Stimulated activated CD8-positive, alpha-beta memory T cell treated with anti-CD3 and anti-CD28 coated beads, Interleukin-7, amount 100 ng/mL, for 4 hours (primary cell): ENCODE data around the gene SUN5.

Source experiments
- DNase-seq, 2 donors: peaks; one replicate each; pipeline ENCODE4 v3.0.0-alpha.2; 2020; ENCODE audit warnings: low read depth in 2 of 2

Gene SUN5

DNA sequence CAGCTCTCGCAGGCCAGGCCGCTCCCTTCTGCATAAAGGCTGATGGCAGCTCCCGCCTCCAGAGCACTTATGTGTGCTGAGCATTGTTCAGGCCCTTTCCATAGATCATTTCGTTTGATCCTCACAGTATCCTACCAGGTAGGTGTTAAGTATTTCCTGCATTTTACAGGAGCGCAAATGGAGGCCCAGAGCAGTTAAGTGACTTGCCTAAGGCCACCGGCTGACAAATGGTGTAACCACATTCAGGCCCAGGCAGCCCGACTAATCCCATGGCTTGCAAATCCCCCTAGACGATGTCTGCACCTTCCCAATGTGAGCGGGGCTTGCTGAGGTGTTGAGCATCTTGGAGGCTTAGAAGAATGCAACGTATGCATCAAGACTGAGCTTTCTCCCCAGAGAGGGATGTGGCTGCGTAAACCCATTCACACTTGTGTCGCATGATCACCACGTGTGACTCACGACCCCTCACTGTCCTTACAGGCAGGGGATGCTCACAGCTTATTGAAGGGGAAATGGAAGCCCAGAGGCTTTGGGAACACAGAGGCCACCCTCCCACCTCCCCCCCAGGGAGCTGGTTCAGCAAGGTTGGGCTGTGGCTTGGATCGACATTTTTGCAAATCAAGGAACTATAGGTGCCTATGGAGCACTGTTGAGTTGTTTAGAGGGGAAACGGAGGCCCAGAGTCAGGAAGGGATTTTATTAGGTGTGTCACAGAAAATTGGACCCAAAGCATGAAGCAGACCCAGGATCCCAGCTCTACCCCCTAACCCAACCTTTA, 10.3 kb upstream of the SUN5 start:
- DNase-seq = no peak

GRCh38 chr20:33013701-33014326, 9.6 kb upstream of the SUN5 start:
- DNase-seq = no peak

- no peak for DNase-seq
Observed at GRCh38 chr20:33012327-33013189, 8.3 kb upstream of the SUN5 start.

DNA sequence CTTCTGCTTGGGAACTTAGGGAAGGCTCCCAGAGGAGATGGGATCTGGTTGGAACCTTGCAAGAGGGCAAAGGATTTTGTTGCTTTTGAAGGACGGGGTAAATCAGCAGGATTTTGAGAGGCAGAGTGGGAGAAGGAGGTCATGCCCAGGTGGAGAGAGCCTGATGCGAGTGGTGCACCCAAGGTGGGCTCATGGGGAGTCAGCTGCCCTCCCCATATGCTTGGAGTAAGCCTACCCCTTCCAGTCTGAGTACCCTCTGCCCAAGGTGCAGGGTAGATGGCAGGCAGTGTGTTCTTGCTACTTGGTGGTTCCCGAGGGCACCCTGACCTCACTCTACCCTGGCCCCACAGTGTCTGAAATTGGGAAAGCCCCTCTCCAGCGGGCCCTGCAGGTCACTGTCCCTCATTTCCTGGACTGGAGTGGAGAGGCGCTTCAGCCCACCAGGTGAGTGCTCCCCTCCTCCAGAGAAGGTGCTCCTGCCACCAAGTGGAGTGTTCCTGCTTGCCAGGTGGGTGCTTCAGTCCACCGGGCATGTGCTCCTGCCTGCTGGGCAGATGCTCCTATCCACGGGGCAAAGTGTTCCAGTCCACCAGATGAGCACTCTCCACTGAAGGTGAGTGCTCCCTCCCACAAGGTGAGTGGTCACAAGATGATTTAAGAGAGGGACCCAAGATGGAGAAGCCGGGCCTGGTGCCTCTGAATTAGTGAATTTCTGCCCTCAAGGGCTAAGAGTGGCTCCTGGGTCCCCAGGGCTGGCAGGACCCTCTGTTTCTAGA, 6.6 kb upstream of the SUN5 start:
- DNase-seq = no peak

GRCh38 chr20:33010133-33010504, 5.9 kb upstream of the SUN5 start:
- no peak for DNase-seq

GRCh38 chr20:33009214-33010132, 5.2 kb upstream of the SUN5 start:
- DNase-seq = no peak

DNA sequence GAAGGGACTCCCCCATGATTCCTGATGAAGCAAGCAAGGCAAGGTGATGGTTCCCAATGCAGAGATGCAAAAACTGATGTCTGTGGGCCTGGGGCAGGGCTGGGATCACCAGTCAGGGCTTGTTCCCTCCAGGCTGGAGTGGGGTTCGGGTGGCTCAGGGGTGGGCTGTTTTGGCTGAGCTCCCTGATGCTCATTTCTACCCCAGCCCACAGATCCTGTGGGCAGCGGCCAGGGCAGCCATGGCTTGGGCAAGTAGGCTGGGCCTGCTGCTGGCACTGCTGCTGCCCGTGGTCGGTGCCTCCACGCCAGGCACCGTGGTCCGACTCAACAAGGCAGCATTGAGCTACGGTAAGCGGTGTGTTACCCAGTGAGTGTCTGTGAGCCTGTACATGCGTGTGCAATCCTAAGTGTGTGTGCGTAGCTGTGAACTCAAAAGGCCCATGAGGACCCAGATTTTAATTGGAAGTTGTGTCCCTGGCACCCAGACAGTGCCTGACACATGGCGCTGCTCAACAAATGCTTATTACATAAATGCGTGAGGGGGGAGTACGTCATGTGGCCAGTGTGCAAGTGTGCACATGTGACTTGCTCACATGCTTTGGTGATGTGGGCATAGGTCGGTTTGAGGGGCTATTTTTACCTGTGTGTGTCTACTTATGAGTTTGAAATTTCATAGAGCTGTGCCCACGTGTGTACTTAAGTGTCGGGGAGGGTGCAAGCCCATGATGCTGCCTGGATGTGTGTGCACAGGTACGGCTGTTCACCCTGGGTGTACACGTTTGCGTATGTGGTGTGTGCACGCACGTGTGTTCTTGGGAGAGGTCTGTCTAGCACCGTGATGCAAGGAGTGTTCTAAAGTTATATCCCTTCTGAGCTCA, 4.3 kb upstream of the SUN5 start:
- no peak for DNase-seq

DNA sequence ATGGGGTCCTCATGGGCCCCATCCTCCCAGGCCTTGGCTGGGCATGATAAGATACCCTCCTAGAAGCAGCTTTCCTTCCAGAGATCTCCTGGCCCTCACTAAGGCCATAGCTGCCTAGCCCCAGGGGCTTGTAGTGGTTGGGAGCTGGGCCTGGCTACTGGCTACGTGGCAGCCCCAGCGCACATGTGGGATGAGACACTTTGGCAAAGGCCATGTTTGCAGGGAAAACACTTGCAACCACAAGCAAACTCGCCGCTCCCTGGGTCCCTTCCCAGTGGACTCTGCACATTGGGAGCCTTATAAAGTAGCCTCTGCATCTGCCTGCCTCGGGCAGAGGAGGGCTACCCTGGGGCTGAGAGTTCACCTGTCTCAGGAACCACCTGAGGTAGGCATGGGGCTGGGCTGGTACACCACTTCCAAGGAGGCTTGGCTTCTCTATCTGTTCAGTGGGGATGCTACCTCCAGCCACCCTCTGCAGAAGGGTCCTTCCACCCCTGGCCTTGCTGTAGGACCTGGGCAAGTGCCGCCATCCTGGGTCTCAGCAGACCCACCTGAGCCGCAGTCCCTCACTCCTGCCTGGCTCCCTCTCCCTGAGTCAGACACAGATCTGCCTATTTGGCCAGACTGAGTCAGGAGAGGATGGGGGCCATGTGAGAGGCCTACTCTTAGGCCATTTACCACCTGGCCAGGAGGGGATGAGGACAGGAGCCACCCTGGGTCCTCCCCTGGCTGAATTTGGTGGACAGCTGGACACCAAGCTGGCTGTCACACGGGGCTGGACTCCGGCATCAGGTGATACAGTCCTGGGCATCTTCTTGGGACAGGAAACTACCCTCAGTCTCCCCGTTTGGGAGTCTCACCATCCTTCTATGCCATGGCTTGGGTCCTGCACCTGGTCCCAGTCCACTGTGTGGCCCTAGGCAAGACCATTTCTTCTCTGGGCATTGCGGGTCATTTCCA, 3.4 kb upstream of the SUN5 start, which contains the start of gene BPIFB2:
TSS of gene BPIFB2 (plus strand) at position 329 of the 960 bp plus-strand sequence. CDS start 871 bp downstream, outside the sequence.
- DNase-seq = no peak

DNA sequence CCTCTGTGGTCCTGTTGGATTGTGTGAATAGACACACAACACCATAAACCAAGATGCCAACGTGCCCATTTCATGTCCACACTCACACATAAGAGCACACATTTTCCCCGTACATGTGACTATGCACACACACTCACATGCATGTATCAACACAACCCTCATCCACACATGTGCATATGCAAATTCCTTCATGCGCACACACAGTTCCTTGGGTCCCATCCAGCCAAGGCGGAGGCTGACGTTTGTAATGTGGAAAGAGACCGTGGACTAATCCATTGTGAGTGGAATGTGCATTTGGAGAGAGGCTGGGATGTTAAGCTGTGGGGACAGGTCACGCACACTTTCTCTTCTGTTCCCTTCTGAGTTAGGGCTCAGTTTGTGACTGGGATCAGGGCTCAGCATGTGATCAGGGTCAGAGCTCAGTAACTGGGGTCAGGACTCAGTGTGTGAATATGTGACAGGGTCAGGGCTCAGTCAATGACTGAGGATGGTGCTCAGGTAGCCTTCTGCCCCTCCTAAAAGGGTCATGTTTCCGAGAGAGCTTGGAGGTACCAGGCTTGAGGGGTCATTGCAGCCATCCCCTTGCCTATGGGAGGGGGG, 2.6 kb upstream of the SUN5 start:
- no peak for DNase-seq

GRCh38 chr20:33005908-33006775, 1.9 kb upstream of the SUN5 start:
- no peak for DNase-seq

DNA sequence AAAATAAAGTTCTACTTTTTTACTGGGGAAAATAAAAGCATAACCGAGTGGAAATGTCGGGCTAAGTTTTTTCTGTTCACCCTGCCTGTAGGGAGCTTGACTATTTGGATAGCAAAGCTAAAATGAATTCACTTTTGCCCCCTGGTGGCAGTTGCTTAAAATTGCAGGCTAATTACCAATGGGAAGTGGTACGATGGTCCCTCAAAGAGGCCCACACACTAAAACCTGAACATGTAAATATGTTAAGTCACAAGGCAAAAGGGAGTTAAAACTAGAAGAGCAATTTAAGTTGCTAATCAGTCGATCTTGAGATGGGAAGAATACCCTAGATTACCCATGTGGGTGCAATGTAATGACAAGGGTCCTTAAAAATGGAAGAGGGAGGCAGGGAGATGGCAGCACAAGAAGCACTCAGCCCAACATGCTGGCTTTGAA, 916 bp upstream of the SUN5 start:
- peak in 1 of 2 donors; percentile 6 for DNase-seq

GRCh38 chr20:33002087-33002808, 2.0 kb downstream of the SUN5 start:
- DNase-seq = no peak

- no peak for DNase-seq
Observed at GRCh38 chr20:33000802-33001466, 3.3 kb downstream of the SUN5 start.

- no peak for DNase-seq
Observed at GRCh38 chr20:32999603-33000250, 4.5 kb downstream of the SUN5 start.

DNA sequence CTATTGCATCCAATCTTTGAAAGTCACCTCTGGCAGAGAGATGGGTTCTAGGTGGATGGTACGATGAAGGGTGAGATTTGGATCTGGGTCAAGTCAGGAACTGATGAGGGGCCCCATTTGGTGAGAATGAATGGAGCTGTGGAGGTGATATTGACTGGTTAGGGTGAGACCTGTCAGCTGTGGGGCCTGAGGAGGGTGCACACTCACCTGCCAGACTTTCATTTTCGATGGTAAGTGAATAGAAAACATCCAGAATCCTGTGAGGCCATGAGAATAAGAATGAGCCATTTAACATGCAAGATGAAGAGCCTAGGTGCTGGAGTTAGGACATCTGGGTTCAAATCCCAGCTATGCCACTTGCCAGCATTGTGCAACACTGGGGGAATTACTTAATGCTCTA, 6.8 kb downstream of the SUN5 start:
- no peak for DNase-seq
